ENCODE data around the gene EEF1B2. TPM values are rescaled to one million over a fixed set of nuclear protein-coding genes. Genes with fewer than 3 reads are reported as not detected.
"Not testable (repeated sequence)": the region's sequence is repeated elsewhere in the genome, so short reads cannot be mapped to it uniquely, and the experiment has no call there.

Gene EEF1B2
- total and polyA plus RNA-seq, 7 donors, result 227 to 1,024 (median 646) TPM

GRCh38 chr2:206201075-206201848 lies 41.6 kb downstream of the EEF1B2 start:
- no peak overlapping the region for H3K4me3 ChIP-seq
- no peaks in the 10 kb centered on the region for H3K27me3 ChIP-seq
- no peaks in the 10 kb centered on the region for H3K36me3 ChIP-seq
- no peak for DNase-seq
- no peaks in the 10 kb centered on the region for H3K4me1 ChIP-seq
- H3K9me3 ChIP-seq, result no peaks in the 10 kb centered on the region
- H3K27ac ChIP-seq, result no peak overlapping the region
- intact Hi-C loops (cut with DNase I), result no loop called here
- TF ChIP-seq POLR2A (IDR thresholded peaks at IDR 0.05) (no peak), CTCF (IDR thresholded peaks at IDR 0.05) (no peak), EP300 (IDR thresholded peaks at IDR 0.05) (no peak), POLR2AphosphoS5 (IDR thresholded peaks at IDR 0.05) (no peak)
- WGBS, 2 donors, result 72 to 76% methylated on average over 5 of the region's 5 CpGs

- H3K36me3 ChIP-seq, result no peaks in the 10 kb centered on the region
- no peak for DNase-seq
- WGBS, 2 donors, result 88 to 91% methylated on average over 16 of the region's 16 CpGs
- no peaks in the 10 kb centered on the region for H3K9me3 ChIP-seq
- no peak for TF ChIP-seq EP300 (IDR thresholded peaks at IDR 0.05)
- no peak for TF ChIP-seq POLR2A (IDR thresholded peaks at IDR 0.05)
- TF ChIP-seq CTCF (IDR thresholded peaks at IDR 0.05), result no peak
- TF ChIP-seq POLR2AphosphoS5 (IDR thresholded peaks at IDR 0.05), result no peak
- intact Hi-C loops (cut with DNase I), result no loop called here
- no peaks in the 10 kb centered on the region for H3K27me3 ChIP-seq
- no peaks in the 10 kb centered on the region for H3K4me1 ChIP-seq
- H3K27ac ChIP-seq, result no peak overlapping the region
- no peak overlapping the region for H3K4me3 ChIP-seq
Measured at GRCh38 chr2:206202446-206202845, 42.8 kb downstream of the EEF1B2 start.

GRCh38 chr2:206203331-206203730 lies 43.6 kb downstream of the EEF1B2 start:
- intact Hi-C loops (cut with DNase I), result no loop called here
- Histone ChIP-seq H3K4me3 (no peak overlapping the region), H3K9me3 (no peaks in the 10 kb centered on the region), H3K4me1 (no peaks in the 10 kb centered on the region), H3K27me3 (no peaks in the 10 kb centered on the region), H3K36me3 (no peaks in the 10 kb centered on the region), H3K27ac (no peak overlapping the region)
- DNase-seq, result no peak
- WGBS, 2 donors, result 96% methylated on average over 17 of the region's 17 CpGs
- TF ChIP-seq CTCF (IDR thresholded peaks at IDR 0.05) (no peak), EP300 (IDR thresholded peaks at IDR 0.05) (no peak), POLR2AphosphoS5 (IDR thresholded peaks at IDR 0.05) (no peak), POLR2A (IDR thresholded peaks at IDR 0.05) (no peak)

- H3K4me3 ChIP-seq, result no peak overlapping the region
- intact Hi-C loops (cut with DNase I), result no loop called here
- DNase-seq, result no peak
- WGBS, 2 donors, result 65 to 75% methylated on average over 3 of the region's 3 CpGs
- H3K27me3 ChIP-seq, result no peaks in the 10 kb centered on the region
- H3K9me3 ChIP-seq, result no peaks in the 10 kb centered on the region
- no peaks in the 10 kb centered on the region for H3K36me3 ChIP-seq
- no peak overlapping the region for H3K27ac ChIP-seq
- H3K4me1 ChIP-seq, result no peaks in the 10 kb centered on the region
- TF ChIP-seq POLR2AphosphoS5 (IDR thresholded peaks at IDR 0.05), result no peak
- TF ChIP-seq CTCF (IDR thresholded peaks at IDR 0.05), result no peak
- no peak for TF ChIP-seq EP300 (IDR thresholded peaks at IDR 0.05)
- no peak for TF ChIP-seq POLR2A (IDR thresholded peaks at IDR 0.05)
Measured at GRCh38 chr2:206204710-206205109, 45.0 kb downstream of the EEF1B2 start.

GRCh38 chr2:206207316-206207715 lies 47.6 kb downstream of the EEF1B2 start:
- H3K27me3 ChIP-seq; H3K4me3 ChIP-seq; H3K4me1 ChIP-seq; intact Hi-C loops (cut with DNase I); H3K36me3 ChIP-seq; H3K27ac ChIP-seq; DNase-seq; H3K9me3 ChIP-seq: not testable (repeated sequence)
- 93 to 100% methylated on average over 2 of the region's 2 CpGs for WGBS, 2 donors

Measured in sigmoid colon (tissue), 7 donors.